H9 (cell line): ENCODE measurements around the gene GABPB2. TPM values are rescaled to one million over a fixed set of nuclear protein-coding genes. Genes with fewer than 3 reads are reported as not detected.
A peak's percentile ranks its signal among the peaks of the same experiment; 100 is the strongest.

ENCODE experiments used
- DNase-seq: peaks from one replicate; pipeline ENCODE4 v3.0.0-alpha.2; 2017
- H2AFZ ChIP-seq: one replicate; pipeline ENCODE4 v1.6.1; 2013; ENCODE audit warnings: mild to moderate bottlenecking, low read length, control low read depth, moderate library complexity
- H2AK5ac ChIP-seq: 2 replicates; pipeline ENCODE4 v1.6.1; 2013; ENCODE audit warnings: low read length, control low read depth, mixed read lengths; ENCODE audit not compliant: insufficient read length
- H2BK120ac ChIP-seq: one replicate; pipeline ENCODE4 v1.6.1; 2013; ENCODE audit warnings: low read depth, mild to moderate bottlenecking, low read length, control low read depth, inconsistent platforms; ENCODE audit not compliant: poor library complexity, severe bottlenecking
- H2BK12ac ChIP-seq: 2 replicates; pipeline ENCODE4 v1.6.1; 2013; ENCODE audit warnings: low read length, control low read depth, mixed read lengths, low read depth; ENCODE audit not compliant: insufficient read length
- H2BK15ac ChIP-seq: 2 replicates; pipeline ENCODE4 v1.6.1; 2013; ENCODE audit warnings: low read depth, low read length, control low read depth
- H2BK20ac ChIP-seq: one replicate; pipeline ENCODE4 v1.6.1; 2013; ENCODE audit warnings: low read depth, mild to moderate bottlenecking, low read length, control low read depth, inconsistent platforms; ENCODE audit not compliant: poor library complexity, severe bottlenecking
- H2BK5ac ChIP-seq: 2 replicates; pipeline ENCODE4 v1.6.1; 2013; ENCODE audit warnings: low read length, control low read depth, mixed read lengths; ENCODE audit not compliant: insufficient read length
- H3K14ac ChIP-seq: 2 replicates; pipeline ENCODE4 v1.6.1; 2013; ENCODE audit warnings: low read length, control low read depth; ENCODE audit not compliant: insufficient read depth
- H3K18ac ChIP-seq: 2 replicates; pipeline ENCODE4 v1.6.1; 2013; ENCODE audit warnings: low read depth, mild to moderate bottlenecking, mixed read lengths, low read length, control low read depth; ENCODE audit not compliant: insufficient read length
- H3K23ac ChIP-seq: 2 replicates; pipeline ENCODE4 v1.6.1; 2013; ENCODE audit warnings: low read length, control low read depth, mixed read lengths, low read depth; ENCODE audit not compliant: insufficient read length
- H3K23me2 ChIP-seq: 2 replicates; pipeline ENCODE4 v1.6.1; 2013; ENCODE audit warnings: low read depth, mild to moderate bottlenecking, mixed read lengths, low read length, control low read depth; ENCODE audit not compliant: insufficient read length, poor library complexity, severe bottlenecking
- H3K27ac ChIP-seq: 2 replicates; pipeline ENCODE4 v1.5.1; 2013; ENCODE audit warnings: low read length, control low read depth, mixed read lengths, low read depth; ENCODE audit not compliant: insufficient read length
- H3K27me3 ChIP-seq: 2 replicates; pipeline ENCODE4 v1.6.1; 2013; ENCODE audit warnings: low read length, control low read depth, inconsistent platforms; ENCODE audit not compliant: insufficient read depth
- H3K4ac ChIP-seq: 2 replicates; pipeline ENCODE4 v1.6.1; 2013; ENCODE audit warnings: low read depth, mild to moderate bottlenecking, control low read depth, inconsistent platforms, low read length, moderate library complexity
- H3K4me1 ChIP-seq: 2 replicates; pipeline ENCODE4 v1.6.1; 2013; ENCODE audit warnings: low read length, control low read depth, inconsistent platforms; ENCODE audit not compliant: insufficient read depth
- H3K4me2 ChIP-seq: 2 replicates; pipeline ENCODE4 v1.6.1; 2013; ENCODE audit warnings: low read length, control low read depth, mixed read lengths; ENCODE audit not compliant: insufficient read length, insufficient read depth
- H3K56ac ChIP-seq: 2 replicates; pipeline ENCODE4 v1.6.1; 2013; ENCODE audit warnings: low read depth, mild to moderate bottlenecking, mixed read lengths, low read length, control low read depth; ENCODE audit not compliant: insufficient read length
- H3K79me1 ChIP-seq: 2 replicates; pipeline ENCODE4 v1.6.1; 2013; ENCODE audit warnings: low read depth, mild to moderate bottlenecking, moderate library complexity, low read length, control low read depth, inconsistent platforms; ENCODE audit not compliant: insufficient read depth, poor library complexity, severe bottlenecking
- H3K79me2 ChIP-seq: 2 replicates; pipeline ENCODE4 v1.6.1; 2013; ENCODE audit warnings: low read length, control low read depth, inconsistent platforms; ENCODE audit not compliant: insufficient read depth
- H3K9ac ChIP-seq: 2 replicates; pipeline ENCODE4 v1.6.1; 2013; ENCODE audit warnings: low read length, control low read depth, mixed read lengths; ENCODE audit not compliant: insufficient read length; ENCODE audit errors: extremely low read depth
- H3K9me3 ChIP-seq: one replicate; pipeline ENCODE4 v1.6.1; 2013; ENCODE audit warnings: low read depth, low read length, inconsistent platforms; ENCODE audit not compliant: control insufficient read depth
- H3T11ph ChIP-seq: one replicate; pipeline ENCODE4 v1.6.1; 2013; ENCODE audit warnings: mild to moderate bottlenecking, low read length, control low read depth, inconsistent platforms
- H4K20me1 ChIP-seq: one replicate; pipeline ENCODE4 v1.6.1; 2013; ENCODE audit not compliant: control insufficient read depth, insufficient read length, insufficient read depth
- H4K5ac ChIP-seq: 2 replicates; pipeline ENCODE4 v1.6.1; 2013; ENCODE audit warnings: low read depth, mild to moderate bottlenecking, mixed read lengths, low read length, control low read depth; ENCODE audit not compliant: insufficient read length
- H4K8ac ChIP-seq: replicated peaks from 2 replicates; pipeline ENCODE4 v1.6.1; 2013; ENCODE audit warnings: low read length, control low read depth, mixed read lengths, low read depth; ENCODE audit not compliant: insufficient read length
- H4K91ac ChIP-seq: 2 replicates; pipeline ENCODE4 v1.6.1; 2013; ENCODE audit warnings: low read depth, mild to moderate bottlenecking, moderate library complexity, mixed read lengths, low read length, control low read depth; ENCODE audit not compliant: insufficient read length
- H3K27ac Mint-ChIP-seq, 3 experiments: 2 replicates in 2 of 3; 3 replicates in 1 of 3; pipeline ENCODE4 v1.8.0; 2020 to 2021; ENCODE audit warnings: mixed read lengths in 3 of 3, mild to moderate bottlenecking in 1 of 3, moderate library complexity in 1 of 3
- H3K27me3 Mint-ChIP-seq: 2 replicates; pipeline ENCODE4 v1.8.0; 2021; ENCODE audit warnings: low read depth, mild to moderate bottlenecking, moderate library complexity, mixed read lengths
- H3K36me3 Mint-ChIP-seq, 3 experiments: 2 replicates in 2 of 3; 3 replicates in 1 of 3; pipeline ENCODE4 v1.8.0; 2020 to 2021; ENCODE audit warnings: low read depth in 3 of 3, mixed read lengths in 3 of 3; ENCODE audit not compliant: insufficient read depth in 1 of 3
- H3K4me1 Mint-ChIP-seq, 2 experiments: 2 replicates each; pipeline ENCODE4 v1.8.0; 2020; ENCODE audit warnings: mixed read lengths in 2 of 2
- H3K4me3 Mint-ChIP-seq, 2 experiments: 2 replicates in 1 of 2; 3 replicates in 1 of 2; pipeline ENCODE4 v1.8.0; 2020 to 2021; ENCODE audit warnings: mild to moderate bottlenecking in 2 of 2, mixed read lengths in 2 of 2, moderate library complexity in 1 of 2
- H3K9me3 Mint-ChIP-seq, 2 experiments: 2 replicates in 1 of 2; 3 replicates in 1 of 2; pipeline ENCODE4 v1.8.0; 2020; ENCODE audit warnings: mild to moderate bottlenecking in 2 of 2, mixed read lengths in 2 of 2, moderate library complexity in 1 of 2
- WGBS: extraction: QIAGEN DNeasy Blood & Tissue Kit; methylation state at CpG from one replicate; pipeline ENCODE4 v1.1.7; 2013; ENCODE audit warnings: missing lambda C conversion rate, low lambda C conversion rate, mixed read lengths; ENCODE audit not compliant: insufficient read length; ENCODE audit errors: extremely low coverage; 5-methylcytosine and 5-hydroxymethylcytosine counted together
- total RNA-seq: library from RNA; stranded (reverse); gene quantifications from 2 replicates; pipeline ENCODE4 v1.2.1, GENCODE V29; 2021
- TF ChIP-seq, protein P1 (sequence below): fragments of 200-600 bp; sonication (generic); conservative IDR thresholded peaks from 3 replicates; pipeline ENCODE4 v1.8.0; 2021; ENCODE audit warnings: antibody characterized with exemption, mild to moderate bottlenecking

GABPB2 gene
- total RNA-seq, 1 experiment from 2014 or later = 4.1 TPM

DNA sequence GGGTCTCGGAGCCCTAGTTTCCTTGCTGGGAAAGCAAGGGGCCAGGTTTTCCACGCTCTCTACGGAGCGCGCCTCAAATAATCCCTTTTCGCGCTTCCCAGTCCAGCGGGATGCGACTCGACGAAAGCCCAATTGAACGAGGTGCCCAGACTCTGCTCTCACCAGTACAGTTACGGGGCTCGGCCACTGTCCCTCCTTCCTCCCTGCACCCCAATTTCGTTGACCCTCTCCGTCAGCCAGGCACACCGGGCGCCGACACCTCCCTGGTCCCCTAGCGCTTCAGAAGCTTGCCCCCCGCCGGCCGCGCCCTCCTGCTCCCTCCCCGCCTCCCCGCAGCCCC, 75.5 kb downstream of the GABPB2 start:
- no peak overlapping the region for H2BK5ac ChIP-seq
- Mint-ChIP-seq H3K4me3 (peak overlapping the region; percentile 85 to 86), H3K36me3 (peaks cover 0 to 2% (median 0%) of the 10 kb centered on the region in 3 experiments; a peak in 1 of 7 replicates), H3K9me3 (no peaks in the 10 kb centered on the region), H3K4me1 (peaks cover 34 to 43% of the 10 kb centered on the region in 2 experiments), H3K27ac (peak overlapping the region in 1 of 3 experiments; percentile 50; a peak in 1 of 7 replicates), H3K27me3 (peaks cover 31% of the 10 kb centered on the region)
- H2BK120ac ChIP-seq = no peak overlapping the region
- H4K5ac ChIP-seq = no peak overlapping the region
- no peak overlapping the region for H3K27ac ChIP-seq
- H4K91ac ChIP-seq = no peak overlapping the region
- no peaks in the 10 kb centered on the region for H3K79me1 ChIP-seq
- H3K56ac ChIP-seq = no peak overlapping the region
- peak overlapping the region; percentile 51 for H3K9ac ChIP-seq
- no peak overlapping the region for H3K23ac ChIP-seq
- peak overlapping the region; percentile 90 for H3K4me2 ChIP-seq
- H4K20me1 ChIP-seq = peaks cover 4% of the 10 kb centered on the region
- H3K4ac ChIP-seq = no peak overlapping the region
- H4K8ac ChIP-seq = no peak overlapping the region
- no peak overlapping the region for H2BK15ac ChIP-seq
- no peak overlapping the region for H3K18ac ChIP-seq
- no peaks in the 10 kb centered on the region for H3K79me2 ChIP-seq
- H2AK5ac ChIP-seq = no peak overlapping the region
- H3K14ac ChIP-seq = no peak overlapping the region
- no peak overlapping the region for H2BK12ac ChIP-seq
- H3T11ph ChIP-seq = no peak overlapping the region
- DNase-seq = no peak
- H2BK20ac ChIP-seq = no peak overlapping the region
- H3K23me2 ChIP-seq = peaks cover 24% of the 10 kb centered on the region
- peaks cover 22% of the 10 kb centered on the region; the same call in 1 of the 2 replicates for H3K4me1 ChIP-seq
- H3K27me3 ChIP-seq = no peaks in the 10 kb centered on the region; the same call in 1 of the 2 replicates
- H2AFZ ChIP-seq = no peak overlapping the region
- no peaks in the 10 kb centered on the region for H3K9me3 ChIP-seq
- TF ChIP-seq, protein P1, sequence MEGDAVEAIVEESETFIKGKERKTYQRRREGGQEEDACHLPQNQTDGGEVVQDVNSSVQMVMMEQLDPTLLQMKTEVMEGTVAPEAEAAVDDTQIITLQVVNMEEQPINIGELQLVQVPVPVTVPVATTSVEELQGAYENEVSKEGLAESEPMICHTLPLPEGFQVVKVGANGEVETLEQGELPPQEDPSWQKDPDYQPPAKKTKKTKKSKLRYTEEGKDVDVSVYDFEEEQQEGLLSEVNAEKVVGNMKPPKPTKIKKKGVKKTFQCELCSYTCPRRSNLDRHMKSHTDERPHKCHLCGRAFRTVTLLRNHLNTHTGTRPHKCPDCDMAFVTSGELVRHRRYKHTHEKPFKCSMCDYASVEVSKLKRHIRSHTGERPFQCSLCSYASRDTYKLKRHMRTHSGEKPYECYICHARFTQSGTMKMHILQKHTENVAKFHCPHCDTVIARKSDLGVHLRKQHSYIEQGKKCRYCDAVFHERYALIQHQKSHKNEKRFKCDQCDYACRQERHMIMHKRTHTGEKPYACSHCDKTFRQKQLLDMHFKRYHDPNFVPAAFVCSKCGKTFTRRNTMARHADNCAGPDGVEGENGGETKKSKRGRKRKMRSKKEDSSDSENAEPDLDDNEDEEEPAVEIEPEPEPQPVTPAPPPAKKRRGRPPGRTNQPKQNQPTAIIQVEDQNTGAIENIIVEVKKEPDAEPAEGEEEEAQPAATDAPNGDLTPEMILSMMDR = no peak
- no CpG with 5 or more reads among the region's 26 CpGs for WGBS
